EH (cell line): ENCODE data around the gene HOXD9.

ENCODE experiments used
- DNase-seq: peaks from one replicate; pipeline ENCODE4 v3.0.0-alpha.2; 2015; ENCODE audit warnings: low read depth

HOXD9 gene

GRCh38 chr2:176098366-176099158 is 24.0 kb upstream of the HOXD9 start:
- peak; percentile 30 for DNase-seq

- no peak for DNase-seq
Measured at GRCh38 chr2:176099159-176099727, 23.3 kb upstream of the HOXD9 start.

GRCh38 chr2:176099728-176100546 is 22.6 kb upstream of the HOXD9 start, which contains the start of gene HOXD12:
HOXD12 (plus strand) TSS chr2:176099795; CDS start chr2:176099802, 7 bp downstream.
- DNase-seq: no peak

GRCh38 chr2:176100547-176101140 is 21.9 kb upstream of the HOXD9 start:
- DNase-seq: no peak

GRCh38 chr2:176101216-176101830 is 21.2 kb upstream of the HOXD9 start:
- no peak for DNase-seq

- no peak for DNase-seq
Measured at GRCh38 chr2:176101842-176102241, 20.7 kb upstream of the HOXD9 start.

GRCh38 chr2:176102309-176102866 is 20.1 kb upstream of the HOXD9 start:
- no peak for DNase-seq

GRCh38 chr2:176103194-176103593 is 19.3 kb upstream of the HOXD9 start:
- no peak for DNase-seq

- DNase-seq: no peak
Measured at GRCh38 chr2:176103742-176104315, 18.7 kb upstream of the HOXD9 start.

GRCh38 chr2:176104316-176105077 is 18.0 kb upstream of the HOXD9 start:
- DNase-seq: peak; percentile 94

- peak; percentile 51 for DNase-seq
Measured at GRCh38 chr2:176105078-176105729, 17.3 kb upstream of the HOXD9 start.

- DNase-seq: peak; percentile 16
Measured at GRCh38 chr2:176105730-176106580, 16.6 kb upstream of the HOXD9 start.

- DNase-seq: peak; percentile 54
Measured at GRCh38 chr2:176106581-176107539, 15.7 kb upstream of the HOXD9 start, which contains the start of gene HOXD11. HOXD11 (plus strand) TSS chr2:176107280; CDS start chr2:176107356, 76 bp downstream.

GRCh38 chr2:176107731-176108181 is 14.8 kb upstream of the HOXD9 start:
- no peak for DNase-seq

- DNase-seq: no peak
Measured at GRCh38 chr2:176109192-176109901, 13.2 kb upstream of the HOXD9 start.

GRCh38 chr2:176109946-176110345 is 12.6 kb upstream of the HOXD9 start:
- DNase-seq: no peak
